WTC11 (cell line): ENCODE results near the gene PLK3. TPM values are rescaled to one million over a fixed set of nuclear protein-coding genes. Genes with fewer than 3 reads are reported as not detected.
A peak's percentile ranks its signal among the peaks of the same experiment; 100 is the strongest.

ENCODE experiments used
- ATAC-seq: fragments of 200-7000 bp; cut with Tn5 transposase; 2 replicates; pipeline ENCODE4 v1.10.0; 2021; ENCODE audit warnings: mild to moderate bottlenecking, moderate library complexity
- CTCF ChIA-PET: fragments of 300-600 bp; sonication (Branson Sonifier 250); formaldehyde crosslinking; loops from one replicate; lab custom pipeline; 2021; ENCODE audit warnings: antibody characterized with exemption; lab: Charles Lee
- POLR2A ChIA-PET: fragments of 350-600 bp; sonication (Branson Sonifier 250); formaldehyde crosslinking; loops from one replicate; lab custom pipeline; 2021; ENCODE audit warnings: antibody characterized with exemption; lab: Charles Lee
- DNase-seq: peaks from one replicate; pipeline ENCODE4 v3.0.0; 2021; ENCODE audit warnings: low spot score
- H3K27ac Mint-ChIP-seq: 2 replicates; pipeline ENCODE4 v1.8.0; 2021; ENCODE audit warnings: mixed read lengths
- H3K27me3 Mint-ChIP-seq: 2 replicates; pipeline ENCODE4 v1.8.0; 2021; ENCODE audit warnings: low read depth, mild to moderate bottlenecking, moderate library complexity, mixed read lengths
- H3K36me3 Mint-ChIP-seq: 2 replicates; pipeline ENCODE4 v1.8.0; 2021; ENCODE audit warnings: mixed read lengths
- H3K4me1 Mint-ChIP-seq: 2 replicates; pipeline ENCODE4 v1.8.0; 2022; ENCODE audit warnings: mixed read lengths
- H3K4me3 Mint-ChIP-seq: 2 replicates; pipeline ENCODE4 v1.8.0; 2021; ENCODE audit warnings: mild to moderate bottlenecking, moderate library complexity, mixed read lengths
- H3K9me3 Mint-ChIP-seq: 2 replicates; pipeline ENCODE4 v1.8.0; 2021; ENCODE audit warnings: mixed read lengths
- AFF4 ChIP-seq: sonication (generic); formaldehyde crosslinking; IDR thresholded peaks from 2 replicates; pipeline ENCODE4 v1.8.1; 2023; ENCODE audit warnings: mild to moderate bottlenecking, missing genetic modification reagents, borderline replicate concordance
- FOXK1 ChIP-seq: sonication (generic); formaldehyde crosslinking; IDR thresholded peaks from 2 replicates; pipeline ENCODE4 v1.8.0; 2022; ENCODE audit warnings: mild to moderate bottlenecking, moderate library complexity, missing genetic modification reagents
- IRF2 ChIP-seq: sonication (generic); formaldehyde crosslinking; IDR thresholded peaks from 2 replicates; pipeline ENCODE4 v1.8.0; 2022; ENCODE audit warnings: low read depth, missing genetic modification reagents, borderline replicate concordance
- KAT7 ChIP-seq: sonication (generic); formaldehyde crosslinking; IDR thresholded peaks from 2 replicates; pipeline ENCODE4 v1.8.1; 2023; ENCODE audit warnings: missing genetic modification reagents, mild to moderate bottlenecking, borderline replicate concordance
- MAX ChIP-seq: sonication (generic); formaldehyde crosslinking; IDR thresholded peaks from 2 replicates; pipeline ENCODE4 v1.8.0; 2022; ENCODE audit warnings: mild to moderate bottlenecking, missing genetic modification reagents
- MYBL2 ChIP-seq: sonication (generic); formaldehyde crosslinking; IDR thresholded peaks from 2 replicates; pipeline ENCODE4 v1.8.1; 2023; ENCODE audit warnings: mild to moderate bottlenecking, moderate library complexity, missing genetic modification reagents
- NFATC4 ChIP-seq: fragments of 250-450 bp; sonication (Bioruptor Pico); IDR thresholded peaks from 2 replicates; pipeline ENCODE4 v1.9.0; 2021; ENCODE audit warnings: mild to moderate bottlenecking
- NFYB ChIP-seq: sonication (generic); formaldehyde crosslinking; conservative IDR thresholded peaks from 2 replicates; pipeline ENCODE4 v1.8.0; 2022; ENCODE audit warnings: low read depth, missing genetic modification reagents
- PREB ChIP-seq: sonication (generic); formaldehyde crosslinking; IDR thresholded peaks from 2 replicates; pipeline ENCODE4 v1.8.1; 2022; ENCODE audit warnings: mild to moderate bottlenecking, missing genetic modification reagents, moderate library complexity, borderline replicate concordance
- RELA ChIP-seq: sonication (generic); formaldehyde crosslinking; IDR thresholded peaks from 2 replicates; pipeline ENCODE4 v1.8.1; 2022; ENCODE audit warnings: missing genetic modification reagents, mild to moderate bottlenecking, borderline replicate concordance
- STAT6 ChIP-seq: sonication (generic); formaldehyde crosslinking; conservative IDR thresholded peaks from 2 replicates; pipeline ENCODE4 v1.8.1; 2023; ENCODE audit warnings: mild to moderate bottlenecking, low read depth, missing genetic modification reagents, moderate library complexity
- ZNF423 ChIP-seq: fragments of 250-450 bp; sonication (Bioruptor Pico); IDR thresholded peaks from 2 replicates; pipeline ENCODE4 v2.1.2; 2022; ENCODE audit warnings: mild to moderate bottlenecking, moderate library complexity
- ZNF532 ChIP-seq: fragments of 250-450 bp; sonication (Bioruptor Pico); IDR thresholded peaks from 2 replicates; pipeline ENCODE4 v1.9.0; 2021; ENCODE audit warnings: mild to moderate bottlenecking, borderline replicate concordance
- total RNA-seq: library from RNA; stranded (reverse); gene quantifications from 3 replicates; pipeline ENCODE4 v1.2.3, GENCODE V29; 2021
- TF ChIP-seq, protein P1 (sequence below): sonication (generic); formaldehyde crosslinking; conservative IDR thresholded peaks from 2 replicates; pipeline ENCODE4 v1.8.1; 2022; ENCODE audit warnings: mild to moderate bottlenecking, missing genetic modification reagents

PLK3 gene
- total RNA-seq, 1 experiment from 2014 or later: 16.4 TPM

- POLR2A ChIA-PET: interaction anchor here (0.6 to 2.7 kb wide), 7 partner anchors 8 to 846 kb away, joined by 3 to 19 read pairs (median 6); partner anchors contain the start of genes EIF2B3, PLK3 and RPS8
- peaks cover 12% of the 10 kb centered on the region for H3K27me3 Mint-ChIP-seq
- CTCF ChIA-PET: interaction anchor here (0.6 to 3.3 kb wide), 11 partner anchors 9 to 228 kb away, joined by 3 to 21 read pairs (median 4); partner anchors contain the start of genes BTBD19, DYNLT4, PLK3 and RNU5D-1
- ATAC-seq (no peak), DNase-seq (no peak)
- peaks cover 29% of the 10 kb centered on the region for H3K4me1 Mint-ChIP-seq
- no peak overlapping the region for H3K27ac Mint-ChIP-seq
- peak overlapping the region; percentile 62 for H3K4me3 Mint-ChIP-seq
- TF ChIP-seq PREB (CRISPR knock-in tag) (no peak), FOXK1 (CRISPR knock-in tag) (no peak), ZNF532 (no peak), AFF4 (CRISPR knock-in tag) (no peak), MYBL2 (CRISPR knock-in tag) (no peak), IRF2 (CRISPR knock-in tag) (no peak), NFYB (CRISPR knock-in tag) (no peak), STAT6 (CRISPR knock-in tag) (no peak), NFATC4 (CRISPR knock-in tag) (no peak), MAX (no peak), KAT7 (CRISPR knock-in tag) (no peak), ZNF423 (CRISPR knock-in tag) (no peak), RELA (CRISPR knock-in tag) (no peak)
- TF ChIP-seq, protein P1, sequence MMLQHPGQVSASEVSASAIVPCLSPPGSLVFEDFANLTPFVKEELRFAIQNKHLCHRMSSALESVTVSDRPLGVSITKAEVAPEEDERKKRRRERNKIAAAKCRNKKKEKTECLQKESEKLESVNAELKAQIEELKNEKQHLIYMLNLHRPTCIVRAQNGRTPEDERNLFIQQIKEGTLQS: no peak
- no peaks in the 10 kb centered on the region for H3K9me3 Mint-ChIP-seq
- H3K36me3 Mint-ChIP-seq: peaks cover 18% of the 10 kb centered on the region
Observed at GRCh38 chr1:44783697-44784093, 16.5 kb upstream of the PLK3 start.
